Kidney epithelial cell (primary cell): ENCODE results near the gene TSPAN32. TPM values are rescaled to one million over a fixed set of nuclear protein-coding genes. Genes with fewer than 3 reads are reported as not detected.

Experiments
- DNase-seq: peaks from one replicate; pipeline ENCODE4 v3.0.0-alpha.2; 2010; ENCODE audit warnings: low read depth
- H3K27me3 ChIP-seq: 2 replicates; pipeline ENCODE4 v1.6.0; 2011; ENCODE audit warnings: low read length; ENCODE audit not compliant: control insufficient read depth, insufficient read depth
- H3K36me3 ChIP-seq: 2 replicates; pipeline ENCODE4 v1.5.1; 2011; ENCODE audit warnings: low read length; ENCODE audit not compliant: control insufficient read depth, insufficient read depth
- H3K4me3 ChIP-seq: 2 replicates; pipeline ENCODE4 v1.5.1; 2011; ENCODE audit warnings: low read depth, mild to moderate bottlenecking, control low read depth, low read length
- total RNA-seq: library from RNA; depleted of rRNA; stranded (reverse); fragments of >200 nt; gene quantifications from 2 replicates; pipeline ENCODE4 v1.2.3, GENCODE V29; 2015
- TF ChIP-seq, protein P1 (sequence below): IDR thresholded peaks from 2 replicates; pipeline ENCODE4 v1.5.1; 2011; ENCODE audit warnings: mild to moderate bottlenecking, moderate library complexity, low read length, control low read depth, inconsistent platforms; ENCODE audit not compliant: insufficient read depth, poor library complexity, severe bottlenecking

The TSPAN32 gene
- total RNA-seq, 1 donor from 2014 or later: 0.46 TPM

DNA sequence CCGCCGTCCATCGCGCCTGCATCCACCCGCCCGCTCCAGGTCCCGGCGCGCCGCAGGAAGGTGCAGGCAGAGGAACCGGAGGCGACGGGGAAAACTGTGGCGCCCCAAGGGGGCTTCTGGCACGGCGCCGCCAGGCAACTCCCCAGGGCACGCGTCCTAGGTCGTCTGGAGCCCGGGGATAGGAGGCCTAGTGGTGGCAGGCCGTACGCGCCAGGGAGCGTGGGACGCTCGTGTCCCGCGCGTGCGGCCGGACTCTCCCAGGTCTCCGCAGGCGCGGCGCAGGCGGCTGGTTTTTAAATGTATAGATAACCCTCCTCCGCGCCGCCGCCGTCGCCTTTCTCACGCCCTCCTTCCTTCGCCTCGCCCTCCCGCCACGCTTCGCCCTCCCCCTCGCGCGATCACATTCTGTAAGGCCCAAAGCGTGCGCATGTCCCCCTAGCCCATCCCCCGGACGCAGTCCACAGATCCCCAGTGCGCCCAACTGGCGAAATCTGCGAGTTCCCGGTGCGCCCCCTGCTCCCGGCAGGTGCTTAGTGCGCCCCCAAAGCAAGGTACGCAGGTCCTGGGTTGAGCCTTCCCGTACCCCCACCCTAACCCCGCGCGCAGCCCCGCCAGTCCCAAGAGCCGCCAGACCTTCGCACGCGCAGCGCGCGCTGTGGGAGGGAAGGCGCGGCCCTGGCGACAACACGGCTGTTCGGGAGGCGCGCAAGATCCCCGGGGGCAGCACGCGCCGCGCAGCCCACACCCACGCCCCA is 31.3 kb upstream of the TSPAN32 start, which contains the start of gene ASCL2:
ASCL2 (minus strand) TSS at position 267 of the 755 bp plus-strand sequence; CDS start at position 11, 256 bp downstream.
- Histone ChIP-seq H3K4me3 (no peak within 1 kb of the TSS), H3K27me3 (peaks cover 73% of the 10 kb centered on the region)
- no peak for DNase-seq

DNA sequence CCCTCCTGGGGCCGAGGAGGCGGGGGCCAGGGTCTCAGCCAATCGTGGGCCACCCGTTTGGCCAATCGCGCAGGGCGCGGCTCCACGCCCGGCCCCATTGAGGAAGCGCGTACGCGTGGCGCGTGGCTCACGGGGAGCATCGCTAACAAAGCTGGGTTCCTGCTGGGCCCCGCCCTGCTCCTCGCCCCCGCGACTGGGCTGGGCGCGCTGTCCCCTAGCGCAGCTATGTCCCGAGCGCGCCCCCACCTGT is 30.8 kb upstream of the TSPAN32 start:
- no peak overlapping the region for H3K4me3 ChIP-seq
- H3K27me3 ChIP-seq: peaks cover 68% of the 10 kb centered on the region
- TF ChIP-seq, protein P1, sequence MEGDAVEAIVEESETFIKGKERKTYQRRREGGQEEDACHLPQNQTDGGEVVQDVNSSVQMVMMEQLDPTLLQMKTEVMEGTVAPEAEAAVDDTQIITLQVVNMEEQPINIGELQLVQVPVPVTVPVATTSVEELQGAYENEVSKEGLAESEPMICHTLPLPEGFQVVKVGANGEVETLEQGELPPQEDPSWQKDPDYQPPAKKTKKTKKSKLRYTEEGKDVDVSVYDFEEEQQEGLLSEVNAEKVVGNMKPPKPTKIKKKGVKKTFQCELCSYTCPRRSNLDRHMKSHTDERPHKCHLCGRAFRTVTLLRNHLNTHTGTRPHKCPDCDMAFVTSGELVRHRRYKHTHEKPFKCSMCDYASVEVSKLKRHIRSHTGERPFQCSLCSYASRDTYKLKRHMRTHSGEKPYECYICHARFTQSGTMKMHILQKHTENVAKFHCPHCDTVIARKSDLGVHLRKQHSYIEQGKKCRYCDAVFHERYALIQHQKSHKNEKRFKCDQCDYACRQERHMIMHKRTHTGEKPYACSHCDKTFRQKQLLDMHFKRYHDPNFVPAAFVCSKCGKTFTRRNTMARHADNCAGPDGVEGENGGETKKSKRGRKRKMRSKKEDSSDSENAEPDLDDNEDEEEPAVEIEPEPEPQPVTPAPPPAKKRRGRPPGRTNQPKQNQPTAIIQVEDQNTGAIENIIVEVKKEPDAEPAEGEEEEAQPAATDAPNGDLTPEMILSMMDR: no peak
- no peaks in the 10 kb centered on the region for H3K36me3 ChIP-seq
- no peak for DNase-seq

More for the DNA sequence above, 31.3 kb upstream of the TSPAN32 start, which contains the start of gene ASCL2:
- H3K36me3 ChIP-seq: no peaks in the 10 kb centered on the region
- TF ChIP-seq, protein P1: no peak

DNA sequence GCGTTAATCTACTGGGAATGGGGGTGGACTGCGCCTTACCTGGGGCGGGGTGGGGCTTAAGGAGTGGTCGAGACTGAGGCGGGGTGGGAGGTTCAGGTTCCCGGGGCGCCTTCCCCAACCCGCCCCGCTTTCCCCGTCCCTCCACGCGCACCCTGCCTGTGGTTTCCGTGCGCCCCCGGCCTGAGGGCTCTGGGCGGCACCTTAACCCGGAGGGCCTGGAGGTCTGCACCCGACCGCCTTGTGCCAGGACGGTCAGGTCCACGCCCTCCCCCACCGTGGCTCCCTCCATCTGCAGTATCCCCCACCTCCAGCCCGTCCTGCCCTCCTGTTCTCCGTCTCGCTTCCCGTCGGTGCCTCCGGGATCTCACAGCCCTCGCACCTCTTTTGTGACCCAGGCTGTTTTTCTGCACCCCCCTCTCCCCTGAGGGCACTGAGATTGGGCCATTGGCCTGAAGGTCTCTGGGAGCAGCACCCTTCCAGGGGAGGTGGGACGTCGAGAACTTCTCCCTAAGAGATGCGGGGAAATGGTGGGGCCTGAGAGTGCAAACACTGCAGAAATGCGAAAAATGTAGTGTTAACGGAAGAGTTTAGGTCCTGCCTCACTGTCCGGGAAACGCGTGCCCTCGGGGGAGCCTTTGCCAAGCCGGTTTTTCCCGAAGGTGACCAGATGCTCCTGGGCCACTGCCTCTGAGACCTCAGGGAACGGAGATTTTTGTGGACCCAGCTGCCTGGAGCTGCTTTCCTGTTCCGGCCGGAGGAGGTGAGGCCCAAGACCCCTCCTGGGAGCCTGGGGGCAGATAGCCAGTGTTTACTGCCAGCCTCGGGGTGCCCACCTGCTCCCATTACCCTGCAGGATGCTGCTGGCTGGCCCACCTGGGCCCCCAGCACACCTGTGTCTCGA is 30.2 kb upstream of the TSPAN32 start:
- no peak for DNase-seq

DNA sequence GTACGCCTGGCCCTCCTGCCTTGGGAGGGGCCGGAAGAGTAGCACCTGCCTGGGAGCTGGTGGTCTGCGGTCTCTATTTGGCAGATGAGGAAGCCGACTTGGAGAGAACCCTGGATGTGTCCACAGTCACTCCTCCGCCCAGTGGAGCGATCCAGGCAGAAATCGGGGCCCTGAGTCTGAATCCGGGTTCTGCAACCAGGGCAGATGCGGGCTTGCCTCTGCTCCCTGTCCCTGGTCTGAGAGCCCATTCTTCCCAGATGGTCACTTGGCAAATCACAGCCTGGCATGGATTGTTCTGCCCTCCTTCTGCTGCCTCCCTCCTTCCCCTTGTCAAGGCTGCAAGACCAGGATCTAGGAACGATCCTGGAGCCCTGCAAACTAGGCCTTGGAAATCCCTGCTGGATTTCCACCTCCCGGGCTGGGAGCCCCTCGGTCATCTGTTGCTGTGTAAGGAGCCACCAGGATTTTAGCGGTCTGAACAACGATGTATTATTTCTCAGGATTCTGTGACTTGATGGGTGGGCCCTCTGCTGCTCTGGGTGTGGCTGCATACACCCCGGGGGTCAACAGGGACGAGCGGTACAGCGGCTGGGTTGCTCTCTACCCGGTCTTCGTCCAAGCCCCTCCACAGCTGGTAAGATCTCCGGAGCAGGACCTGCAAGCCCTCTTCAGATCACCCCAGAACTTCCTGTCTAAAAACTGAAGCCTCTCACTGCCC is 29.4 kb upstream of the TSPAN32 start:
- DNase-seq: no peak
- Histone ChIP-seq H3K27me3 (peaks cover 64% of the 10 kb centered on the region), H3K4me3 (no peak overlapping the region), H3K36me3 (no peaks in the 10 kb centered on the region)
- TF ChIP-seq, protein P1: no peak

More for the DNA sequence above, 30.2 kb upstream of the TSPAN32 start:
- H3K36me3 ChIP-seq: no peaks in the 10 kb centered on the region
- H3K4me3 ChIP-seq: no peak overlapping the region
- TF ChIP-seq, protein P1: no peak
- peaks cover 67% of the 10 kb centered on the region for H3K27me3 ChIP-seq

DNA sequence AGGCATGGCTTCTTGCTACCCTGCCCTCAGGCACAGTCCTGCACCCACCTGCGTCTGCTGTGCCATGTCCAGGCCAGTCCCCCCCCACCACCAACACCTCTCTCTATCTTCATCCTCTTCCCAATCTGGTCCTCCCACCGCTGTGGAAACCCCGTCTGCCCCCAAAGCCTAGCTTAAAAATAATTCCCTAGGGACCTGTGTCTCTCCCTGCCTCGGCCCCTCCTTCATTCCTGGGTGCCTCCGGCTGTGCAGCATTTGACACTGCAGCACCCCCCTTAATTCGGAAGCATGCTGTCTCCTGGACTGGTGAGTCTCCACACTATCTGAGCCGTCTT is 28.9 kb upstream of the TSPAN32 start:
- peaks cover 60% of the 10 kb centered on the region for H3K27me3 ChIP-seq
- DNase-seq: no peak
- H3K4me3 ChIP-seq: no peak overlapping the region
- no peaks in the 10 kb centered on the region for H3K36me3 ChIP-seq
- TF ChIP-seq, protein P1: no peak
